ENCODE results near the gene SPIRE2.

DNA sequence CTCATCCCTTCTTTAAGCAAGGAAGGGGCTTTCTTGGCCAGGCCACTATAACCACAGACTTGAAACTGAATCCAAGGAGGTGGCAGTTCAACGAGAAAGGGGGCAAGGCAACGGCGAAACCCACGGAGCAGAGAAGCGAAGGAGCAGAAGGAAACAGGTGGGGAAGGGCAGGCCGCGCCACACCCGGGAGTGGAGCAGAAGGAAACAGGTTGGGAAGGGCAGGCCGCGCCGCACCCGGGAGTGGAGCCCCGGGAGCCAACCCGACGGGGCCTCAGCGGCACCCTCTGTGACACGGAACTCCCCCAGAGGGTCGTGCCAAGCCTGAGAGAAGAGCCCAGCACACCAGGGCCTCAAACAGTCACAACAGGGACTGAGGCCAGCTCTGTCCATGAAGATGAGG lies 32.2 kb upstream of the SPIRE2 start:
- TF ChIP-seq, protein P1, sequence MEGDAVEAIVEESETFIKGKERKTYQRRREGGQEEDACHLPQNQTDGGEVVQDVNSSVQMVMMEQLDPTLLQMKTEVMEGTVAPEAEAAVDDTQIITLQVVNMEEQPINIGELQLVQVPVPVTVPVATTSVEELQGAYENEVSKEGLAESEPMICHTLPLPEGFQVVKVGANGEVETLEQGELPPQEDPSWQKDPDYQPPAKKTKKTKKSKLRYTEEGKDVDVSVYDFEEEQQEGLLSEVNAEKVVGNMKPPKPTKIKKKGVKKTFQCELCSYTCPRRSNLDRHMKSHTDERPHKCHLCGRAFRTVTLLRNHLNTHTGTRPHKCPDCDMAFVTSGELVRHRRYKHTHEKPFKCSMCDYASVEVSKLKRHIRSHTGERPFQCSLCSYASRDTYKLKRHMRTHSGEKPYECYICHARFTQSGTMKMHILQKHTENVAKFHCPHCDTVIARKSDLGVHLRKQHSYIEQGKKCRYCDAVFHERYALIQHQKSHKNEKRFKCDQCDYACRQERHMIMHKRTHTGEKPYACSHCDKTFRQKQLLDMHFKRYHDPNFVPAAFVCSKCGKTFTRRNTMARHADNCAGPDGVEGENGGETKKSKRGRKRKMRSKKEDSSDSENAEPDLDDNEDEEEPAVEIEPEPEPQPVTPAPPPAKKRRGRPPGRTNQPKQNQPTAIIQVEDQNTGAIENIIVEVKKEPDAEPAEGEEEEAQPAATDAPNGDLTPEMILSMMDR (conservative IDR thresholded peaks at IDR 0.05 in 1 of 2, IDR thresholded peaks at IDR 0.05 in 1 of 2; ENCODE audit: extremely low read depth in 1 of 2, insufficient read depth in 1 of 2, low read depth in 1 of 2, low read length in 2 of 2): no peak
- no peak for TF ChIP-seq EZH2 (IDR thresholded peaks at IDR 0.05; ENCODE audit: borderline replicate concordance, low read length)
